ENCODE data around the gene PXDN.

GRCh38 chr2:1736045-1736444 lies 8.3 kb downstream of the PXDN start:
- TF ChIP-seq CTCF (conservative IDR thresholded peaks at IDR 0.05 in 1 of 2, IDR thresholded peaks at IDR 0.05 in 1 of 2; ENCODE audit: extremely low read depth in 1 of 2, insufficient read depth in 1 of 2, low read depth in 1 of 2, low read length in 2 of 2) (no peak), EZH2 (IDR thresholded peaks at IDR 0.05; ENCODE audit: borderline replicate concordance, low read length) (no peak)

All from mammary epithelial cell (primary cell).